Cardiac fibroblast (primary cell): ENCODE data around the gene DRD2.

ENCODE experiments used
- DNase-seq, 2 donors: peaks; one replicate each; pipeline versions ENCODE4 v3.0.0 to v3.0.0-alpha.2; 2010; ENCODE audit warnings: low read depth in 2 of 2
- H3K4me3 ChIP-seq, 2 donors: replicated peaks in 1 of 2; 1 replicate in 1 of 2; 2 replicates in 1 of 2; pipeline ENCODE4 v1.5.1; 2011; ENCODE audit warnings: low read depth in 2 of 2, low read length in 2 of 2, mild to moderate bottlenecking in 2 of 2, moderate library complexity in 1 of 2
- TF ChIP-seq, protein P1 (sequence below): IDR thresholded peaks from one replicate; pipeline ENCODE4 v1.5.1; 2011; ENCODE audit warnings: low read depth, mild to moderate bottlenecking, low read length, inconsistent platforms

DRD2 gene

DNA sequence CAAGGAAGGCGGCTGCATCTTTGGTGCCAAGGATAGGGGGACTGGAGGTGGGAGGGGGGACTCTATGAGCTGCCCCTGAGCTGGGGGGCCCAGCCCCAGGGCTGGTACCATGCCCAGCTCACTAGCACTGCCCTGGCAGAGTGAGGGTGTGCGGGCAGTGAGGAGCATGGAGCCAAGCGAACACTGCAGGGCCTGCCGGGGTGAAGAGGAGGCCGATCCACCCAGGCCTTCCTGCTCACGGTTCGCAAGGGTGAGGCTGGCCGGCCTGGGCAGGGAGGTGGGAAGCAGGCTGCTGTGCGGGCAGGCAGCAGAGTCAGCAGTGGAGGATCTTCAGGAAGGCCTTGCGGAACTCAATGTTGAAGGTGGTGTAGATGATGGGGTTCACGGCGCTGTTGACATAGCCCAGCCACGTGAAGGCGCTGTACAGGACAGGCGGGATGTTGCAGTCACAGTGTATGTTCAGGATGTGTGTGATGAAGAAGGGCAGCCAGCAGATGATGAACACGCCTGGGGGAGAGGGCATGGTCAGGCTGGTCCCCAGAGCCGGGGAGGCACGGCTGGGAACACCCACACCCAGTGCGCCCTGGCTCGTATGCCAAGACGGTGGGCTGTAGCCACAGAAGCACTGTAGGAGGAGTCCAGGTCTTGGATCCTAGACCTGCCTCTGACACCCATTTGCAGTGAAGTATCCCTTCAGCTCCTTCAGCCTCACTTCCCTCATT, 64.6 kb downstream of the DRD2 start:
- H3K4me3 ChIP-seq, result no peak overlapping the region
- TF ChIP-seq, protein P1, sequence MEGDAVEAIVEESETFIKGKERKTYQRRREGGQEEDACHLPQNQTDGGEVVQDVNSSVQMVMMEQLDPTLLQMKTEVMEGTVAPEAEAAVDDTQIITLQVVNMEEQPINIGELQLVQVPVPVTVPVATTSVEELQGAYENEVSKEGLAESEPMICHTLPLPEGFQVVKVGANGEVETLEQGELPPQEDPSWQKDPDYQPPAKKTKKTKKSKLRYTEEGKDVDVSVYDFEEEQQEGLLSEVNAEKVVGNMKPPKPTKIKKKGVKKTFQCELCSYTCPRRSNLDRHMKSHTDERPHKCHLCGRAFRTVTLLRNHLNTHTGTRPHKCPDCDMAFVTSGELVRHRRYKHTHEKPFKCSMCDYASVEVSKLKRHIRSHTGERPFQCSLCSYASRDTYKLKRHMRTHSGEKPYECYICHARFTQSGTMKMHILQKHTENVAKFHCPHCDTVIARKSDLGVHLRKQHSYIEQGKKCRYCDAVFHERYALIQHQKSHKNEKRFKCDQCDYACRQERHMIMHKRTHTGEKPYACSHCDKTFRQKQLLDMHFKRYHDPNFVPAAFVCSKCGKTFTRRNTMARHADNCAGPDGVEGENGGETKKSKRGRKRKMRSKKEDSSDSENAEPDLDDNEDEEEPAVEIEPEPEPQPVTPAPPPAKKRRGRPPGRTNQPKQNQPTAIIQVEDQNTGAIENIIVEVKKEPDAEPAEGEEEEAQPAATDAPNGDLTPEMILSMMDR, result no peak
- DNase-seq, result no peak

DNA sequence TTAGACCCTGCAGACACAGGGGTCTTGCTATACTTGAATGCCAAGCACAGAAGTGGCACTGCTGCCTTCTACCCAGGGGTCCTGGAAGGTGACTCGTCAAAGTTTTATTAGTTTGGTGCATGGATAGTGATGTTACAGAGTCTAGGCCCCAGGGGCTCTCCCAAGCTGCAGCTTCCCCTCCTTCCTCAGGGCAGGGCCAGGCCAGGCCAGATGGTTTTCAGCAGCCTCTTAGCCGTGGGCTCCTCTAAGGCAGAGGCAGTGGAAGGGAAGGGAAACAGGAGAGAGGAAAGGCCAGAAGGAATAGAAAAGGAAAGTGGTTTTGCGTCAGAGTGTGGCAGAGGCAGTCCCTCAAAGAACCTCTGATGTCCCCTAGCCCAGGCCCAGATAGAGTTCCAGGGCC, 65.7 kb downstream of the DRD2 start:
- H3K4me3 ChIP-seq, result no peak overlapping the region
- TF ChIP-seq, protein P1, result no peak
- no peak for DNase-seq

DNA sequence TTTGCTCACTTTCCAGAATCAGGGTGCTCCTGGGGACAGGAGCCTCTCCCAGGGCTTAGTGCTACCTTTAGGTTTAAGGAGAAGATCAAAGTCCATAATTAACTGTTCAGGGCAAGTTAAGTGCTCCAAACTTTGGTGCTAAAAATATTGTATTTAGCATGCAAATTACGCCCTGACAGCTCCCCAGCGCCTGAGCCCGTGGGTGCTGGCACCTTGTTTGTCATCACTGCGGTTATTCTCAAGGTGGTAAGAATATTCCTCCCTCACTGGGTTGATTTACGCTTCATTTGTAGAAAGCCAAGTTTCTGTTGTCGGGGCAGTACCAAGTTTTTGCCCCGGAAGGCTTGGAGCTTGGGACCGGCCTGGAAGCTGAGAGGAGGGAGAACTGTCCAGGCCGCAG, 66.3 kb downstream of the DRD2 start:
- DNase-seq, result no peak
- no peak overlapping the region for H3K4me3 ChIP-seq
- TF ChIP-seq, protein P1, result no peak

DNA sequence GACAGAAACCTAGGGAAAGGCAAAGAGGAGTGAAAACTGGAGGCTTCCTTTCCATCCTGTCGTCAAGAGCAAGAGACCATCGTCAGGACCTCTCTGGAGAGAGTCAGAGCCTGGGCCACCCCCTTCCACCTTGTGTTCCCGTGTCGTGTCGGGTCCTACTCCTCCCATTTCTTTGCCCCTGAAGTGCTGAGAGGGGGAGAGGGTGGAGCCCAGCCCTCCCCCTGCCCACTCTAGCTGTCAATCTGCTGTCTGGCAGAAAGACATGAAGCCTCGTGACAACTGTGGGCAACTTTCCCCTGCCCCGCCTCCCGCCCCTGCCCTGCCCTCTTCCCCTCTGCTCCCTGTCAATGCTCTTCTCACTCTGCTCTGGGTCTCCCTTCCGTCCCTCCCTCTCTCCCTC, 67.0 kb downstream of the DRD2 start:
- no peak for DNase-seq
- no peak overlapping the region for H3K4me3 ChIP-seq
- TF ChIP-seq, protein P1, result no peak

DNA sequence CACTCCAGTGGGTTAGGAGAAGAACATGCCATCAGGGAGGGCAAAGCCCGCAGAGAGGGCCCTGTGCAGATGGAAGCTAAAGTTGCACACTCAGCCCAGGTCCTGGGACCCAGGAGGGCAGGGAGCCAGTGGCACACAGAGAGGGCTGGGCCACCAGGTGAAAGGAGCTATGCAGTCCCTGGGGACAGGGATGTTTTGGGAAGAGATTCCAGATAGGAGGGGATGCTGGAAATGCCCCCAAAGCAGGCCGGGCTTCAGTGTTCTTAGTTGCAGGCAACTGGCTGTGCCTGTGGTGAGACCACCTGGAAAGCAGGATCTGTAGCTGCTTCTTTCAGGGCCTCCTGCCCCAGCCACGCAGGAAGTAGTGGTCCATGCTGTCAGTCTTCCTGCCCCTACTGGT, 68.0 kb downstream of the DRD2 start:
- no peak overlapping the region for H3K4me3 ChIP-seq
- TF ChIP-seq, protein P1, result no peak
- DNase-seq, result no peak

DNA sequence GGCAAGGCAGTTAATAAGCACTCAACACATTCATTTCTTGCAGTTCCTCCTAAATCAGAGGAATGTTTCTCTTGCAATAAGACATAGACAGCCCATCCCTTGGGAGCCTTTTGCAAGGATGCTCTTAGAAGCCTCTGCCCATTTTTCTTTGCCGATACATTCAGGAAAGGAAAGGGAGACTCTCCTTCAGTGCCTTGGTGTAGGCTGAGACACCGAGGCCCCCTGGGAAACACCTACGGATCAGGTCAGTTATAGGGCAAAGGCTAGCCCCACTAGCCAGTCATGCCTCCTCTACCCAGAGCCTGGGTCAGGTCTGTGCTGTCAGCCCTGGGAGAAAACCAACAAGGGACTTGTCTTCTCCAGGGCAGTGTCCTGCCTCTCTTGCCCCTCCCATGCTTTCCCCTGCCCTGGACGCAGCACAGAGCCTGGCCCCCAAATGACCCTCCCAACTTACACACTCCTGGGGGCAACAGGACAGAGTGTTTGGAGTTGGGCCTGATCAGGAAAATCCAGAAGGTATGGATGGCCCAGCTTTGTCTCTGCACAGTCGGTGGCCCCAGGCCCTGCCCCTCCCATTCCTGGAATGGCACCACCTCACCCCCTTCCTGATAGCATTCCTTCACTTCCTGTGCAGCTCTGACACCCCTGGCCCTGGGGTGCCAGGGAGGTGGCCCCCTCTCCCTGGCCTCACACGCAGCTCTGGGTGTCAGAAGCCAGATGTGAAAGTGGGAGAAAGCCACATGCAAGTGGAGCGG, 69.3 kb downstream of the DRD2 start:
- TF ChIP-seq, protein P1, result no peak
- DNase-seq, result no peak
- no peak overlapping the region for H3K4me3 ChIP-seq
